ENCODE results near the gene LNP1. TPM values are rescaled to one million over a fixed set of nuclear protein-coding genes. Genes with fewer than 3 reads are reported as not detected.
A peak's percentile ranks its signal among the peaks of the same experiment; 100 is the strongest.

The LNP1 gene
- total and polyA plus RNA-seq, 2 experiments from 2014 or later: 1.2 to 2.9 TPM

GRCh38 chr3:100426067-100426682, 24.8 kb downstream of the LNP1 start:
- Histone ChIP-seq H3K27me3 (replicated peaks; ENCODE audit: insufficient read depth) (no peaks in the 10 kb centered on the region), H3F3A (ENCODE audit: insufficient read depth) (no peaks in the 10 kb centered on the region), H3K4me1 (ENCODE audit: insufficient read depth) (no peaks in the 10 kb centered on the region), H2AFZ (no peak overlapping the region), H4K20me1 (ENCODE audit: insufficient read depth) (no peaks in the 10 kb centered on the region), H3K9me2 (ENCODE audit: insufficient read depth) (no peaks in the 10 kb centered on the region), H3K36me3 (ENCODE audit: low read depth) (no peaks in the 10 kb centered on the region), H3K9me3 (ENCODE audit: low read depth) (no peaks in the 10 kb centered on the region), H3K9ac (no peak overlapping the region), H3K4me2 (ENCODE audit: unreplicated experiment) (no peak overlapping the region), H3K79me2 (ENCODE audit: insufficient read depth) (no peaks in the 10 kb centered on the region), H3K4me3 (no peak overlapping the region), H3K27ac (no peak overlapping the region)
- no peak for TF ChIP-seq EZH2 (IDR thresholded peaks at IDR 0.05; ENCODE audit: insufficient read depth, poor library complexity, severe bottlenecking)
- TF ChIP-seq EZH2phosphoT487 (IDR thresholded peaks at IDR 0.05; ENCODE audit: insufficient read depth, low read depth): no peak
- DNase-seq: no peak
- WGBS, 2 experiments (ENCODE audit: low coverage in 1 of 2, low lambda C conversion rate in 2 of 2, missing lambda C conversion rate in 2 of 2): 33% methylated on average over 8 of the region's 8 CpGs
- in situ Hi-C loops (cut with MboI): no loop called here

DNA sequence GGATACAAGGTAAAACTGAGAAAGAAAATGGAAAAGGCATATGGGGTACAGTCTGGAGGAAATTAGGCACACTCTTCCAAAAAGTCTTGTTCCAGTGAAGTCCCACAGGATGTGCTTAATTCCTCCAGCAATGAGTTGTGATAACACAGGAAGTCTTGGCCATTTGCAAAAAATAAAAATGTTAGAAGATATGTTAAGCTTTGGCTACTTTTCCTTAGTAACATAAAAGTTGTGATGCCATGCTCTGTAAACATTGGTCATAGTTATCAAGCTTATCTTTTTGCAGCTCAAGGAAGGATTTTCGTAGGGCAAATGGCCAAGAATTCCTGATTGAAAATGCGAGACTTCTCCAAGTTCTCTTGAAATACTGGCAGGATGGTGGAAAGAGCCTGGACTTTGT, 26.4 kb downstream of the LNP1 start:
- Histone ChIP-seq H3K9ac (no peak overlapping the region), H3K4me1 (ENCODE audit: insufficient read depth) (no peaks in the 10 kb centered on the region), H3K36me3 (ENCODE audit: low read depth) (no peaks in the 10 kb centered on the region), H4K20me1 (ENCODE audit: insufficient read depth) (no peaks in the 10 kb centered on the region), H3K79me2 (ENCODE audit: insufficient read depth) (no peaks in the 10 kb centered on the region), H3K9me2 (ENCODE audit: insufficient read depth) (no peaks in the 10 kb centered on the region), H3K27ac (no peak overlapping the region), H3F3A (ENCODE audit: insufficient read depth) (no peaks in the 10 kb centered on the region), H3K4me2 (ENCODE audit: unreplicated experiment) (no peak overlapping the region), H3K27me3 (replicated peaks; ENCODE audit: insufficient read depth) (no peaks in the 10 kb centered on the region), H2AFZ (no peak overlapping the region), H3K4me3 (no peak overlapping the region), H3K9me3 (ENCODE audit: low read depth) (no peaks in the 10 kb centered on the region)
- 73 to 80% methylated on average over 2 of the region's 2 CpGs for WGBS, 2 experiments (ENCODE audit: low coverage in 1 of 2, low lambda C conversion rate in 2 of 2, missing lambda C conversion rate in 2 of 2)
- no peak for DNase-seq
- TF ChIP-seq EZH2phosphoT487 (IDR thresholded peaks at IDR 0.05; ENCODE audit: insufficient read depth, low read depth) (no peak), EZH2 (IDR thresholded peaks at IDR 0.05; ENCODE audit: insufficient read depth, poor library complexity, severe bottlenecking) (no peak)
- in situ Hi-C loops (cut with MboI): no loop called here

- no peaks in the 10 kb centered on the region for H4K20me1 ChIP-seq (ENCODE audit: insufficient read depth)
- 93 to 96% methylated on average over 2 of the region's 2 CpGs for WGBS, 2 experiments (ENCODE audit: low coverage in 1 of 2, low lambda C conversion rate in 2 of 2, missing lambda C conversion rate in 2 of 2)
- H3K27me3 ChIP-seq (replicated peaks; ENCODE audit: insufficient read depth): no peaks in the 10 kb centered on the region
- H3F3A ChIP-seq (ENCODE audit: insufficient read depth): no peaks in the 10 kb centered on the region
- no peaks in the 10 kb centered on the region for H3K4me1 ChIP-seq (ENCODE audit: insufficient read depth)
- no peaks in the 10 kb centered on the region for H3K9me2 ChIP-seq (ENCODE audit: insufficient read depth)
- H3K9me3 ChIP-seq (ENCODE audit: low read depth): no peaks in the 10 kb centered on the region
- H2AFZ ChIP-seq: no peak overlapping the region
- H3K4me2 ChIP-seq (ENCODE audit: unreplicated experiment): no peak overlapping the region
- H3K36me3 ChIP-seq (ENCODE audit: low read depth): no peaks in the 10 kb centered on the region
- no peaks in the 10 kb centered on the region for H3K79me2 ChIP-seq (ENCODE audit: insufficient read depth)
- no peak overlapping the region for H3K9ac ChIP-seq
- no peak for DNase-seq
- H3K4me3 ChIP-seq: no peak overlapping the region
- no peak for TF ChIP-seq EZH2 (IDR thresholded peaks at IDR 0.05; ENCODE audit: insufficient read depth, poor library complexity, severe bottlenecking)
- no peak for TF ChIP-seq EZH2phosphoT487 (IDR thresholded peaks at IDR 0.05; ENCODE audit: insufficient read depth, low read depth)
- H3K27ac ChIP-seq: no peak overlapping the region
- in situ Hi-C loops (cut with MboI): no loop called here
These were observed 27.9 kb downstream of the LNP1 start for GRCh38 chr3:100429187-100429716.

- no peak for TF ChIP-seq EZH2 (IDR thresholded peaks at IDR 0.05; ENCODE audit: insufficient read depth, poor library complexity, severe bottlenecking)
- no peak for TF ChIP-seq EZH2phosphoT487 (IDR thresholded peaks at IDR 0.05; ENCODE audit: insufficient read depth, low read depth)
- Histone ChIP-seq H2AFZ (no peak overlapping the region), H3K9me3 (ENCODE audit: low read depth) (no peaks in the 10 kb centered on the region), H3K79me2 (ENCODE audit: insufficient read depth) (no peaks in the 10 kb centered on the region), H4K20me1 (ENCODE audit: insufficient read depth) (no peaks in the 10 kb centered on the region), H3K4me2 (ENCODE audit: unreplicated experiment) (no peak overlapping the region), H3F3A (ENCODE audit: insufficient read depth) (no peaks in the 10 kb centered on the region), H3K9me2 (ENCODE audit: insufficient read depth) (no peaks in the 10 kb centered on the region), H3K4me1 (ENCODE audit: insufficient read depth) (no peaks in the 10 kb centered on the region), H3K27ac (no peak overlapping the region), H3K36me3 (ENCODE audit: low read depth) (no peaks in the 10 kb centered on the region), H3K4me3 (no peak overlapping the region), H3K9ac (no peak overlapping the region), H3K27me3 (replicated peaks; ENCODE audit: insufficient read depth) (no peaks in the 10 kb centered on the region)
- DNase-seq: peak; percentile 28
- in situ Hi-C loops (cut with MboI): no loop called here
- WGBS, 2 experiments (ENCODE audit: low coverage in 1 of 2, low lambda C conversion rate in 2 of 2, missing lambda C conversion rate in 2 of 2): 86 to 92% methylated on average over 2 of the region's 2 CpGs
These were observed 35.6 kb downstream of the LNP1 start for GRCh38 chr3:100436951-100437350.

All from GM23248 (cell line).